ENCODE data around the gene FOXP2.
A peak's percentile ranks its signal among the peaks of the same experiment; 100 is the strongest.
"Not testable (repeated sequence)": the region's sequence is repeated elsewhere in the genome, so short reads cannot be mapped to it uniquely, and the experiment has no call there.

Gene FOXP2

GRCh38 chr7:114472896-114473512 is 58.4 kb downstream of the FOXP2 start:
- no peak for TF ChIP-seq CTCF (conservative IDR thresholded peaks at IDR 0.05; ENCODE audit: low read depth, low read length)
- H3K4me3 ChIP-seq (ENCODE audit: low read length) = no peak overlapping the region
- DNase-seq (ENCODE audit: low read depth) = no peak

GRCh38 chr7:114478384-114478783 is 63.8 kb downstream of the FOXP2 start:
- TF ChIP-seq CTCF (conservative IDR thresholded peaks at IDR 0.05; ENCODE audit: low read depth, low read length) = no peak
- no peak for DNase-seq (ENCODE audit: low read depth)

GRCh38 chr7:114481999-114482398 is 67.4 kb downstream of the FOXP2 start:
- DNase-seq (ENCODE audit: low read depth) = peak; percentile 20
- no peak for TF ChIP-seq CTCF (conservative IDR thresholded peaks at IDR 0.05; ENCODE audit: low read depth, low read length)
- H3K4me3 ChIP-seq (ENCODE audit: low read length) = no peak overlapping the region

More at GRCh38 chr7:114478384-114478783, 63.8 kb downstream of the FOXP2 start:
- no peak overlapping the region for H3K4me3 ChIP-seq (ENCODE audit: low read length)

GRCh38 chr7:114484226-114484625 is 69.6 kb downstream of the FOXP2 start:
- no peak for DNase-seq (ENCODE audit: low read depth)
- TF ChIP-seq CTCF (conservative IDR thresholded peaks at IDR 0.05; ENCODE audit: low read depth, low read length) = no peak
- H3K4me3 ChIP-seq (ENCODE audit: low read length) = no peak overlapping the region

- TF ChIP-seq CTCF (conservative IDR thresholded peaks at IDR 0.05; ENCODE audit: low read depth, low read length) = no peak
- no peak overlapping the region for H3K4me3 ChIP-seq (ENCODE audit: low read length)
- no peak for DNase-seq (ENCODE audit: low read depth)
Measured at GRCh38 chr7:114487174-114487573, 72.6 kb downstream of the FOXP2 start.

GRCh38 chr7:114488696-114489095 is 74.1 kb downstream of the FOXP2 start:
- H3K4me3 ChIP-seq (ENCODE audit: low read length) = no peak overlapping the region
- no peak for TF ChIP-seq CTCF (conservative IDR thresholded peaks at IDR 0.05; ENCODE audit: low read depth, low read length)
- DNase-seq (ENCODE audit: low read depth) = no peak

- not testable (repeated sequence) for H3K4me3 ChIP-seq (ENCODE audit: low read length); DNase-seq (ENCODE audit: low read depth)
Measured at GRCh38 chr7:114497491-114497890, 82.9 kb downstream of the FOXP2 start.

All from retinal pigment epithelial cell (primary cell).